KBM-7 (cell line): ENCODE data around the gene ADARB2.

Experiments
- DNase-seq: peaks from one replicate; pipeline ENCODE4 v3.0.0-alpha.2; 2015
- in situ Hi-C: fragments of 300-500 bp; cut with MboI; formaldehyde crosslinking; loops from 2 replicates; pipeline ENCODE4 v1.14.3; 2020; ENCODE audit warnings: low sequenced_read_pairs, low pct_unique_long_range_greater_than_20kb, mixed read lengths

The ADARB2 gene

GRCh38 chr10:1605999-1606940 lies 131.1 kb downstream of the ADARB2 start:
- DNase-seq, result no peak
- in situ Hi-C loops, result no loop called here

- DNase-seq, result no peak
- in situ Hi-C loops, result no loop called here
These were observed 132.2 kb downstream of the ADARB2 start for GRCh38 chr10:1605121-1605520.

- DNase-seq, result no peak
- in situ Hi-C loops, result no loop called here
These were observed 133.1 kb downstream of the ADARB2 start for GRCh38 chr10:1604246-1604645.

GRCh38 chr10:1603181-1603580 lies 134.1 kb downstream of the ADARB2 start:
- in situ Hi-C loops, result no loop called here
- DNase-seq, result no peak

- no peak for DNase-seq
- in situ Hi-C loops, result no loop called here
These were observed 135.3 kb downstream of the ADARB2 start for GRCh38 chr10:1602037-1602484.

GRCh38 chr10:1601406-1601805 lies 135.9 kb downstream of the ADARB2 start:
- DNase-seq, result no peak
- in situ Hi-C loops, result no loop called here

GRCh38 chr10:1600861-1601260 lies 136.5 kb downstream of the ADARB2 start:
- DNase-seq, result no peak
- in situ Hi-C loops, result no loop called here

- in situ Hi-C loops, result no loop called here
- no peak for DNase-seq
These were observed 138.8 kb downstream of the ADARB2 start for GRCh38 chr10:1598393-1599153.

- in situ Hi-C loops, result no loop called here
- DNase-seq, result no peak
These were observed 139.8 kb downstream of the ADARB2 start for GRCh38 chr10:1597370-1598146.

GRCh38 chr10:1596482-1597099 lies 140.7 kb downstream of the ADARB2 start:
- in situ Hi-C loops, result no loop called here
- DNase-seq, result no peak

- DNase-seq, result no peak
- in situ Hi-C loops, result no loop called here
These were observed 141.6 kb downstream of the ADARB2 start for GRCh38 chr10:1595726-1596125.

GRCh38 chr10:1595242-1595600 lies 142.1 kb downstream of the ADARB2 start:
- in situ Hi-C loops, result no loop called here
- DNase-seq, result no peak

- in situ Hi-C loops, result no loop called here
- DNase-seq, result no peak
These were observed 142.7 kb downstream of the ADARB2 start for GRCh38 chr10:1594372-1595241.

- DNase-seq, result no peak
- in situ Hi-C loops, result no loop called here
These were observed 145.6 kb downstream of the ADARB2 start for GRCh38 chr10:1591742-1592141.

- in situ Hi-C loops, result no loop called here
- no peak for DNase-seq
These were observed 146.3 kb downstream of the ADARB2 start for GRCh38 chr10:1591045-1591444.

- in situ Hi-C loops, result no loop called here
These were observed 148.1 kb downstream of the ADARB2 start for GRCh38 chr10:1589257-1589656.

GRCh38 chr10:1582739-1583138 lies 154.6 kb downstream of the ADARB2 start:
- in situ Hi-C loops, result no loop called here
- DNase-seq, result no peak

More at GRCh38 chr10:1589257-1589656, 148.1 kb downstream of the ADARB2 start:
- no peak for DNase-seq

- in situ Hi-C loops, result no loop called here
- no peak for DNase-seq
These were observed 156.1 kb downstream of the ADARB2 start for GRCh38 chr10:1581189-1581588.
